K562 (cell line): ENCODE results near the gene NAA10. TPM values are rescaled to one million over a fixed set of nuclear protein-coding genes. Genes with fewer than 3 reads are reported as not detected.
A peak's percentile ranks its signal among the peaks of the same experiment; 100 is the strongest.

ENCODE experiments used
- ARID1B ChIP-seq: fragments of 450-650 bp; IDR thresholded peaks from 2 replicates; pipeline ENCODE4 v1.6.1; 2016; ENCODE audit warnings: antibody characterized with exemption, mild to moderate bottlenecking, inconsistent platforms
- ATF7 ChIP-seq: fragments of 450-650 bp; IDR thresholded peaks from 2 replicates; pipeline ENCODE4 v1.7.1; 2014; ENCODE audit warnings: mild to moderate bottlenecking, moderate library complexity
- BRD9 ChIP-seq: fragments of 450-650 bp; IDR thresholded peaks from 2 replicates; pipeline ENCODE4 v1.6.1; 2018; ENCODE audit warnings: low read depth; ENCODE audit not compliant: partially characterized antibody
- HIVEP1 ChIP-seq: fragments of 250-450 bp; sonication (Bioruptor Pico); IDR thresholded peaks from 2 replicates; pipeline ENCODE4 v1.4.0; 2020; ENCODE audit warnings: mild to moderate bottlenecking
- ILF3 ChIP-seq: fragments of 450-650 bp; IDR thresholded peaks from 2 replicates; pipeline ENCODE4 v1.6.1; 2018; ENCODE audit warnings: antibody characterized with exemption, mild to moderate bottlenecking, moderate library complexity, borderline replicate concordance
- IRF1 ChIP-seq: sonication (generic); formaldehyde crosslinking; IDR thresholded peaks from 2 replicates; pipeline ENCODE4 v1.8.0; 2022; ENCODE audit warnings: missing genetic modification reagents, mild to moderate bottlenecking, borderline replicate concordance
- KLF13 ChIP-seq: fragments of 450-650 bp; IDR thresholded peaks from 2 replicates; pipeline ENCODE4 v1.6.1; 2016; ENCODE audit warnings: missing genetic modification characterization, low read depth, mild to moderate bottlenecking, missing compliant biosample characterization, moderate library complexity, borderline replicate concordance
- MEF2A ChIP-seq: IDR thresholded peaks from 2 replicates; pipeline ENCODE4 v1.6.1; 2011; ENCODE audit warnings: low read depth, mild to moderate bottlenecking, low read length, moderate library complexity; ENCODE audit not compliant: control insufficient read depth
- NFRKB ChIP-seq: fragments of 450-650 bp; IDR thresholded peaks from 2 replicates; pipeline ENCODE4 v1.6.1; 2016; ENCODE audit warnings: low read depth
- PTRF ChIP-seq: fragments of 450-650 bp; IDR thresholded peaks from 2 replicates; pipeline ENCODE4 v1.6.1; 2016; ENCODE audit warnings: mild to moderate bottlenecking, missing genetic modification characterization, missing compliant biosample characterization
- PTTG1 ChIP-seq: fragments of 450-650 bp; IDR thresholded peaks from 2 replicates; pipeline ENCODE4 v1.6.1; 2016; ENCODE audit warnings: low read depth, mild to moderate bottlenecking, missing genetic modification characterization, missing compliant biosample characterization
- RNF219 ChIP-seq: fragments of 250-450 bp; sonication (Bioruptor Pico); IDR thresholded peaks from 2 replicates; pipeline ENCODE4 v1.5.0; 2022; ENCODE audit warnings: mild to moderate bottlenecking
- SAP30 ChIP-seq: fragments of 200-600 bp; sonication (generic); IDR thresholded peaks from 2 replicates; pipeline ENCODE4 v1.6.1; 2012; ENCODE audit warnings: borderline replicate concordance, low read depth, mild to moderate bottlenecking, moderate library complexity, low read length, control low read depth, inconsistent platforms; ENCODE audit not compliant: insufficient read depth, poor library complexity, severe bottlenecking
- SMARCE1 ChIP-seq: fragments of 450-650 bp; IDR thresholded peaks from 2 replicates; pipeline ENCODE4 v1.7.1; 2016; ENCODE audit warnings: mild to moderate bottlenecking
- TRIM25 ChIP-seq: fragments of 450-650 bp; IDR thresholded peaks from 2 replicates; pipeline ENCODE4 v1.7.0; 2016; ENCODE audit warnings: borderline replicate concordance
- U2AF2 ChIP-seq: fragments of 200-400 bp; formaldehyde crosslinking; optimal IDR thresholded peaks from 2 replicates; pipeline ENCODE3; 2017; ENCODE audit warnings: low read depth, mild to moderate bottlenecking, low read length
- ZBTB26 ChIP-seq: fragments of 450-650 bp; formaldehyde crosslinking; IDR thresholded peaks from 2 replicates; pipeline ENCODE4 v1.4.0; 2022; ENCODE audit warnings: missing genetic modification characterization
- ZNF12 ChIP-seq: sonication (generic); formaldehyde crosslinking; IDR thresholded peaks from 2 replicates; pipeline ENCODE4 v1.4.0; 2020; ENCODE audit warnings: mild to moderate bottlenecking, missing genetic modification reagents
- ZNF175 ChIP-seq: fragments of 200-800 bp; sonication (Bioruptor generic); IDR thresholded peaks from 2 replicates; pipeline ENCODE4 v1.6.1; 2016; ENCODE audit warnings: low read depth, mild to moderate bottlenecking, missing genetic modification characterization, missing compliant biosample characterization
- ZNF431 ChIP-seq: sonication (generic); formaldehyde crosslinking; IDR thresholded peaks from 2 replicates; pipeline ENCODE4 v1.8.0; 2022; ENCODE audit warnings: mild to moderate bottlenecking, missing genetic modification reagents
- ZNF584 ChIP-seq: fragments of 200-800 bp; sonication (Bioruptor generic); IDR thresholded peaks from 2 replicates; pipeline ENCODE4 v1.6.1; 2016; ENCODE audit warnings: low read depth, mild to moderate bottlenecking, missing genetic modification characterization, missing compliant biosample characterization
- polyA plus RNA-seq, 8 experiments: library from polyadenylated mRNA; depleted of rRNA in 4 of 8; stranded (reverse) in 5 of 8; unstranded in 3 of 8; fragments of >200 nt; fragmentation: Nextera tagmentation in 2 of 8; fragmentation: Illumina TruSeq in 1 of 8; extraction: Ambion mirVana in 2 of 8; extraction: Trizol in 1 of 8; gene quantifications; 2 replicates each; pipeline versions ENCODE4 v1.2.1 to v1.2.3, GENCODE V29; 2011 to 2014; ENCODE audit warnings: inconsistent platforms in 1 of 8, missing spikeins in 1 of 8
- total RNA-seq, 7 experiments: library from RNA; depleted of rRNA in 6 of 7; stranded (reverse); fragments of >200 nt in 6 of 7; fragmentation: Illumina TruSeq in 2 of 7; extraction: Trizol in 2 of 7; gene quantifications; 2 replicates each; pipeline versions ENCODE4 v1.2.1 to v1.2.3, GENCODE V29; 2011 to 2021; ENCODE audit warnings: low replicate concordance in 1 of 7

NAA10 gene
- total and polyA plus RNA-seq, 9 of the 15 experiments (the other 6 are each of a cell fraction or from before 2014, with no cell fraction given), result 11.1 to 250 (median 134) TPM

GRCh38 chrX:153925739-153926551 is 8.9 kb downstream of the NAA10 start, which contains the start of gene ARHGAP4 (continued):
- TF ChIP-seq TRIM25 (no peak), ZNF175 (peak; percentile 44; the same call in 1 of the 2 replicates), NFRKB (peak; percentile 56; the same call in 1 of the 2 replicates), HIVEP1 (CRISPR knock-in tag) (no peak), ZNF12 (CRISPR knock-in tag) (no peak), SMARCE1 (0 out of 2 replicates have a peak, but pooled peaks have one; percentile 12), RNF219 (no peak), ILF3 (no peak; the same call in 1 of the 2 replicates), PTTG1 (tag) (no peak), ZBTB26 (CRISPR knock-in tag) (peak; percentile 32; the same call in 1 of the 2 replicates), SAP30 (no peak), ARID1B (no peak), MEF2A (peak; percentile 5; the same call in 1 of the 2 replicates), PTRF (tag) (no peak), KLF13 (tag) (no peak), ZNF431 (CRISPR knock-in tag) (0 out of 2 replicates have a peak, but pooled peaks have one; percentile 40), ZNF584 (no peak), U2AF2 (no peak), BRD9 (no peak), ATF7 (no peak), IRF1 (CRISPR knock-in tag) (no peak)
